WTC11 (cell line): ENCODE results near the gene CASKIN1. TPM values are rescaled to one million over a fixed set of nuclear protein-coding genes. Genes with fewer than 3 reads are reported as not detected.

Source experiments
- ATAC-seq: fragments of 200-7000 bp; cut with Tn5 transposase; 2 replicates; pipeline ENCODE4 v1.10.0; 2021; ENCODE audit warnings: mild to moderate bottlenecking, moderate library complexity
- CTCF ChIA-PET: fragments of 300-600 bp; sonication (Branson Sonifier 250); formaldehyde crosslinking; loops from one replicate; lab custom pipeline; 2021; ENCODE audit warnings: antibody characterized with exemption; lab: Charles Lee
- POLR2A ChIA-PET: fragments of 350-600 bp; sonication (Branson Sonifier 250); formaldehyde crosslinking; loops from one replicate; lab custom pipeline; 2021; ENCODE audit warnings: antibody characterized with exemption; lab: Charles Lee
- DNase-seq: peaks from one replicate; pipeline ENCODE4 v3.0.0; 2021; ENCODE audit warnings: low spot score
- H3K27ac Mint-ChIP-seq: 2 replicates; pipeline ENCODE4 v1.8.0; 2021; ENCODE audit warnings: mixed read lengths
- H3K27me3 Mint-ChIP-seq: 2 replicates; pipeline ENCODE4 v1.8.0; 2021; ENCODE audit warnings: low read depth, mild to moderate bottlenecking, moderate library complexity, mixed read lengths
- H3K36me3 Mint-ChIP-seq: 2 replicates; pipeline ENCODE4 v1.8.0; 2021; ENCODE audit warnings: mixed read lengths
- H3K4me1 Mint-ChIP-seq: 2 replicates; pipeline ENCODE4 v1.8.0; 2022; ENCODE audit warnings: mixed read lengths
- H3K4me3 Mint-ChIP-seq: 2 replicates; pipeline ENCODE4 v1.8.0; 2021; ENCODE audit warnings: mild to moderate bottlenecking, moderate library complexity, mixed read lengths
- H3K9me3 Mint-ChIP-seq: 2 replicates; pipeline ENCODE4 v1.8.0; 2021; ENCODE audit warnings: mixed read lengths
- AR ChIP-seq: fragments of 250-450 bp; sonication (Bioruptor Pico); IDR thresholded peaks from 2 replicates; pipeline ENCODE4 v1.9.0; 2021; ENCODE audit warnings: mild to moderate bottlenecking
- ATF3 ChIP-seq: sonication (generic); formaldehyde crosslinking; conservative IDR thresholded peaks from 2 replicates; pipeline ENCODE4 v1.8.1; 2022; ENCODE audit warnings: mild to moderate bottlenecking, missing genetic modification reagents
- CBFB ChIP-seq: sonication (generic); formaldehyde crosslinking; IDR thresholded peaks from 2 replicates; pipeline ENCODE4 v1.8.1; 2022; ENCODE audit warnings: mild to moderate bottlenecking, low read depth, missing genetic modification reagents
- CREM ChIP-seq: sonication (generic); formaldehyde crosslinking; IDR thresholded peaks from 2 replicates; pipeline ENCODE4 v1.8.1; 2022; ENCODE audit warnings: mild to moderate bottlenecking, missing genetic modification reagents, moderate library complexity
- FOXJ3 ChIP-seq: sonication (generic); formaldehyde crosslinking; IDR thresholded peaks from 2 replicates; pipeline ENCODE4 v1.9.0; 2021; ENCODE audit warnings: missing genetic modification reagents, mild to moderate bottlenecking, borderline replicate concordance
- FOXK1 ChIP-seq: sonication (generic); formaldehyde crosslinking; IDR thresholded peaks from 2 replicates; pipeline ENCODE4 v1.8.0; 2022; ENCODE audit warnings: mild to moderate bottlenecking, moderate library complexity, missing genetic modification reagents
- HMGXB4 ChIP-seq: sonication (generic); formaldehyde crosslinking; IDR thresholded peaks from 2 replicates; pipeline ENCODE4 v1.8.1; 2023; ENCODE audit warnings: mild to moderate bottlenecking, moderate library complexity, missing genetic modification reagents
- PREB ChIP-seq: sonication (generic); formaldehyde crosslinking; IDR thresholded peaks from 2 replicates; pipeline ENCODE4 v1.8.1; 2022; ENCODE audit warnings: mild to moderate bottlenecking, missing genetic modification reagents, moderate library complexity, borderline replicate concordance
- SOX15 ChIP-seq: fragments of 250-450 bp; sonication (Bioruptor Pico); IDR thresholded peaks from 2 replicates; pipeline ENCODE4 v1.9.0; 2021; ENCODE audit warnings: mild to moderate bottlenecking
- TCF7 ChIP-seq: sonication (generic); formaldehyde crosslinking; IDR thresholded peaks from 2 replicates; pipeline ENCODE4 v1.8.0; 2022; ENCODE audit warnings: mild to moderate bottlenecking, low read depth, missing genetic modification reagents, moderate library complexity
- USF1 ChIP-seq: sonication (generic); formaldehyde crosslinking; IDR thresholded peaks from 2 replicates; pipeline ENCODE4 v1.8.0; 2022; ENCODE audit warnings: mild to moderate bottlenecking, missing genetic modification reagents
- ZBTB43 ChIP-seq: sonication (generic); formaldehyde crosslinking; IDR thresholded peaks from 2 replicates; pipeline ENCODE4 v1.8.1; 2023; ENCODE audit warnings: mild to moderate bottlenecking, missing genetic modification reagents
- ZNF396 ChIP-seq: fragments of 250-450 bp; sonication (Bioruptor Pico); IDR thresholded peaks from 2 replicates; pipeline ENCODE4 v1.8.0; 2021; ENCODE audit warnings: mild to moderate bottlenecking, moderate library complexity, borderline replicate concordance
- ZNF532 ChIP-seq: fragments of 250-450 bp; sonication (Bioruptor Pico); IDR thresholded peaks from 2 replicates; pipeline ENCODE4 v1.9.0; 2021; ENCODE audit warnings: mild to moderate bottlenecking, borderline replicate concordance
- total RNA-seq: library from RNA; stranded (reverse); gene quantifications from 3 replicates; pipeline ENCODE4 v1.2.3, GENCODE V29; 2021

Gene CASKIN1
- total RNA-seq, 1 experiment from 2014 or later, result 9.4 TPM

- ChIA-PET CTCF (interaction anchor here (3.4 kb wide), 1 partner anchor 14 kb away, joined by 28 read pairs; no protein-coding TSS in a partner anchor), POLR2A (no interaction called here)
- Mint-ChIP-seq H3K4me3 (no peak overlapping the region), H3K4me1 (peaks cover 32% of the 10 kb centered on the region), H3K9me3 (no peaks in the 10 kb centered on the region), H3K27ac (no peak overlapping the region), H3K27me3 (peaks cover 5% of the 10 kb centered on the region), H3K36me3 (peaks cover 22% of the 10 kb centered on the region)
- TF ChIP-seq SOX15 (CRISPR knock-in tag) (no peak), ZBTB43 (no peak), TCF7 (CRISPR knock-in tag) (no peak), AR (CRISPR knock-in tag) (no peak), ZNF396 (CRISPR knock-in tag) (no peak), ATF3 (CRISPR knock-in tag) (no peak), PREB (CRISPR knock-in tag) (no peak), USF1 (no peak), CREM (CRISPR knock-in tag) (no peak), ZNF532 (no peak), FOXJ3 (no peak), FOXK1 (CRISPR knock-in tag) (no peak), HMGXB4 (CRISPR knock-in tag) (no peak), CBFB (no peak)
- ATAC-seq (no peak), DNase-seq (no peak)
Observed at GRCh38 chr16:2208308-2208707, 11.9 kb upstream of the CASKIN1 start.
